ENCODE results near the gene FBXW8.

- TF ChIP-seq POLR2A (IDR thresholded peaks at IDR 0.05; ENCODE audit: low read length) (no peak), REST (IDR thresholded peaks at IDR 0.05) (no peak), FOSL2 (IDR thresholded peaks at IDR 0.05) (no peak), FOSL2 (CRISPR knock-in tag; IDR thresholded peaks at IDR 0.05) (no peak), JUN (IDR thresholded peaks at IDR 0.05) (no peak), CHD2 (IDR thresholded peaks at IDR 0.05; ENCODE audit: low read length, partially characterized antibody) (no peak), NR3C1 (IDR thresholded peaks at IDR 0.05) (no peak), CEBPB (IDR thresholded peaks at IDR 0.05) (no peak)
- TF ChIP-seq, protein P1, sequence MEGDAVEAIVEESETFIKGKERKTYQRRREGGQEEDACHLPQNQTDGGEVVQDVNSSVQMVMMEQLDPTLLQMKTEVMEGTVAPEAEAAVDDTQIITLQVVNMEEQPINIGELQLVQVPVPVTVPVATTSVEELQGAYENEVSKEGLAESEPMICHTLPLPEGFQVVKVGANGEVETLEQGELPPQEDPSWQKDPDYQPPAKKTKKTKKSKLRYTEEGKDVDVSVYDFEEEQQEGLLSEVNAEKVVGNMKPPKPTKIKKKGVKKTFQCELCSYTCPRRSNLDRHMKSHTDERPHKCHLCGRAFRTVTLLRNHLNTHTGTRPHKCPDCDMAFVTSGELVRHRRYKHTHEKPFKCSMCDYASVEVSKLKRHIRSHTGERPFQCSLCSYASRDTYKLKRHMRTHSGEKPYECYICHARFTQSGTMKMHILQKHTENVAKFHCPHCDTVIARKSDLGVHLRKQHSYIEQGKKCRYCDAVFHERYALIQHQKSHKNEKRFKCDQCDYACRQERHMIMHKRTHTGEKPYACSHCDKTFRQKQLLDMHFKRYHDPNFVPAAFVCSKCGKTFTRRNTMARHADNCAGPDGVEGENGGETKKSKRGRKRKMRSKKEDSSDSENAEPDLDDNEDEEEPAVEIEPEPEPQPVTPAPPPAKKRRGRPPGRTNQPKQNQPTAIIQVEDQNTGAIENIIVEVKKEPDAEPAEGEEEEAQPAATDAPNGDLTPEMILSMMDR (IDR thresholded peaks at IDR 0.05), result no peak
Observed at GRCh38 chr12:117045160-117046010, 134.6 kb downstream of the FBXW8 start.
